ENCODE measurements around the gene FNTB. TPM values are rescaled to one million over a fixed set of nuclear protein-coding genes. Genes with fewer than 3 reads are reported as not detected.
"Not testable (repeated sequence)": the region's sequence is repeated elsewhere in the genome, so short reads cannot be mapped to it uniquely, and the experiment has no call there.

FNTB gene
- polyA plus RNA-seq, 5 donors = 24.4 to 32.6 (median 30.9) TPM

- no peak for DNase-seq
Observed at GRCh38 chr14:65084554-65085505, 98.1 kb downstream of the FNTB start.

- not testable (repeated sequence) for DNase-seq
Observed at GRCh38 chr14:65086686-65087085, 100.0 kb downstream of the FNTB start.

DNA sequence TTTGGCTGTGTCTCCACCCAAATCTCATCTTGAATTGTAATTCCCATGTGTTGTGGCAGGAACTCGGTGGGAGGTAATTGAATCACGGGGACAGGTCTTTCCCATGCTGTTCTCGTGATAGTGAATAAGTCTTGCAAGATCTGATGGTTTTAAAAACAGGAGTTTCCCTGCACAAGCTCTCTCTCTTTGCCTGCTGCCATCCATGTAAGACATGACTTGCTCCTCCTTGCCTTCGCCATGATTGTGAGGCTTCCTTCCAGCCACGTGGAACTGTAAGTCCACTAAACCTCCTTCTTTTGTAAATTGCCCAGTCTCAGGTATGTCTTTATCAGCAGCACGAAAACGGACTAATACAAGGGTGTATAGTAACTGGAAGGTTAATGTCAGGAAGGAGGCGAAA is 101.1 kb downstream of the FNTB start:
- DNase-seq = not testable (repeated sequence)

GRCh38 chr14:65092349-65092748 is 105.7 kb downstream of the FNTB start:
- DNase-seq = no peak

DNA sequence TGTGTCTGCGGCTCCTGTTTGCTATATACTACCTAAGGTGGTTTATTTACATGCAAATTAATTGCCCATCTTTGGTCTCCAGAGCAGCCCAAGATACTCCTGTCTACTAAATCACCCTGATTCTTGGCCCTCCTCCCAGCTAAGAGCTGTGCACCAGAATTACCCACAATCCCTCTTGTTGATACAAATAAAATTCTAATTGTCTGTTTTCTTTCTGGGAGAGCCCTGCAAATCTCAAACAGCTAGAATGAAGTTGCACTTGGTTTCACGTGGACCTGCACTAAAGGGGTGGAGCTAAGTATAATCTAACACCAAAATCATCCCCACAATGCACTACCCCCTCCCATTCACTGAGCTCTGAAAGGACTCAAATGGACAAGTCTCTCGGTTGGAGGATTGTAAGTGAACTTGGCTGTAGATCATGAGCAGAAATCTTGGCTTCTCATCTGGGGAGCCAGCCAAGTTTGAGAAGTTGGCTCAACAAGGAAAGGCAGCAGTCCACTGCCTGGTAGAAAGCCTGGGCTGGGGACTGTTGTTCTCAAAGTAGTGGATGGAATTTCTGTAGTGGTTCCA is 109.0 kb downstream of the FNTB start:
- peak; percentile 82 to 86 for DNase-seq

DNA sequence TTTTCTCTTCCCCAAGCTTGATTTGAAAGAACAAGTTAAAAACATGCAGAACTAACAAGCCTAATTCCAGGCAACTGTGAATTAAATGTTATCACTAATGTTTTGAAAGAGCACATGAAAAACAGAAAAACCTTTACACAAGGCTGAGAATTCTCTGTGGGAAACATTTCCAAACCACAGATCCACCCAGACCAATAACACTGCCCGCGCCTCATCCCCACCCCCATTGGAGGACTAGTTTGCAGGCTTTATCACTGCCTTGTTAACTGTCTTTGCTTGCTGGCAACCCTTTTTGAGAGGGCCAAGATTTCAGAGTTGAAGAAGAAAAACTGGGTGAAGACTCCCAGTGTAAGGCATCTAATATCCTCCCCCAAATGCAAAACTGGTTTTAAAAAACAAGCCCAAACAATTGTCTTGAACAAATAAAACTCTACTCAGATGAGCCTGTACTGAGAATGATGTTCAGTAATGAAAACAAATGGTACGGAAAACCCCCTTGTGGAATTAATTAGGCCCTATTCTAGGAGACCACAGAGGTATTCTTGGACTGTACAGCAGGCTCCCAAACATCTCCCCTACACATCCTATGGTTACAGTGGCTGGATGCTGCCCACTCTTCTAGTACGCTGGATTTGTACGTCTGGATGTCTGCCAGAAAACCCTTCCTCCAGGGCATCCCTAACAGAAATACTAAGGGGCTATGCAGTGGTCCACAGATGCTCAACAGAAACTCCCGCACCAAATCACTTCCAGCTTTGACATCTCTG is 109.8 kb downstream of the FNTB start:
- no peak for DNase-seq

DNA sequence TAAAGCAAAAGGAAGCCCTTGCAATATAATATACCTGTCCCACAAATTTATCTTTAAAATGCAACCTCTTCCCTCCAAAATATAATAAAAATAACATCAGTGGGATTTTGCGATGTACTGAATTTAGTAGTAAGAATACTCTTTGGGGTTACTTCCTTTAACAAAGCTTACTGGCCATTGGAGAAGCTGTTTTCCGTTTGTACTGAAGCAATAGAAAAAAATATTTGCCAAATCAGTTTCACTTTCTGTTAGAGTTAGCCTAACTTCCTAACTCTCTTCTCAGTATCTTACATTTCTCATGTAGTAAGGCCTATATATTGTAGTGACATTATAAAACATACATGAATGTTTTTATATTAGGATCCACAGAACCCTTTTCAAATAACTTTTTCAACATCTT is 111.9 kb downstream of the FNTB start:
- no peak for DNase-seq

DNA sequence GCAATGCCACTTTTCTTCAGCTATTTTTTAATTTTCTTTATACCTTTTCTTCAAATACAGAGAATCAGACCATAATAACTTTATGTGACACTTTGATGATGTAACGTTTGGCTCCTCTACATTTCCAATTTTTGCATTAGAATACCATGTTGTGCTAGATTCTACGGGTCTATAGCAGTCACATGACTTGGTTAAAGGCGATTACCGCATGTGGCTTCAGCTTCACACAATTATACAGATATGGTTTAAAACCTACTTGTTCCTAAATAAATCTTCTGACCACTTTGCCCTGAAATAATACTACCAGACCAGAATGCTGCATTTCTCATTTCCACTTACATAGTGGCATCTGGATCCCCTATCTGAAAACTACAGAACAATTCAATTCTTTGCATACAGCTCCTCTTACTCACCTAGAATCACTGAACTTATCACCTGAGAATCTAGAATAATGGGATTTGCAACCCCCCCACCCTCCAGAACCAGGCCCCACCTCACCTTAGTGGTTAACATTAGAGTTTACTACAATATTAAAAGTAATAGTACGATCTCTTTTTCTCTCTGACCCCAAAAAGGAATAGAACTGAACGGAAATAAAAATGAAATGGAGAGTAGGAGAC is 114.3 kb downstream of the FNTB start:
- no peak for DNase-seq

GRCh38 chr14:65101631-65102440 is 115.1 kb downstream of the FNTB start:
- peak in 1 of 2 donors; percentile 26 for DNase-seq

DNA sequence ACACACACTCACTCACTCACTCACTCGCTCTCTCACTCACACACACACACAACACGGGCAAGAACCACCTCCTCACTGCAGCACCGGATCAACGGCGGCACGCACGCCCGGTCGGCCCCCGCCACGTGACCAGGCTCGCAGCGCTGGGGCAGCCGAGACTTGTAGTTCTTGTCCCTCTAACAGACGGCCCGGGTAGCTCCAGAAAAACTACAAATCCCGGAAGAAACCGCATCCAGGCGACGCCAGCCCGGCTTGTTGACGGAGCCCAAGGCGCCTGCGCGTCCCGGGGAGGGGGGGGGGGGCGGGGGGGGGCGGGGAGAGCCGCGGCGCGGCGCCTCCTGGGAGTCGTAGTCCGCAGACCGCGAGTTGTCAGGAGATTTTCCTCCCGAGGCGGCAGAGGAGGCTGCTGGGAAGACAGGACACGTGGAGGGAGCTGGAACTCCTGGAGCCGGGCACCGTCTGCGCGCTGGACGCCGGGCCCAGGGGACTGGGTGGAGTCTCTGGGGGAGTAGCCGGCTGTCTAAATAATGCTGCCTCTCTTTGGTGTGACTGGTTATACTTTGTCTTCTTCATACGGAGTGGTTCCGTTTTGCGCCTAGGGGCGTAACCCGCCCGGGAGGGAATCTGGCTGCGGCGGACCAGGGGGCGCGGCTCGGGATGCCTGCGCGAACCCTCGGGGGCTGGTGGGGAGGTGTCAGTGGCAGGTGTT is 115.9 kb downstream of the FNTB start, which contains the start of gene MAX:
Gene MAX, minus strand, starts transcription at position 77 of the 709 bp plus-strand sequence. CDS start 178 bp downstream, outside the sequence.
- peak; percentile 94 to 96 for DNase-seq

GRCh38 chr14:65103150-65103760 is 116.6 kb downstream of the FNTB start:
- DNase-seq = no peak

DNA sequence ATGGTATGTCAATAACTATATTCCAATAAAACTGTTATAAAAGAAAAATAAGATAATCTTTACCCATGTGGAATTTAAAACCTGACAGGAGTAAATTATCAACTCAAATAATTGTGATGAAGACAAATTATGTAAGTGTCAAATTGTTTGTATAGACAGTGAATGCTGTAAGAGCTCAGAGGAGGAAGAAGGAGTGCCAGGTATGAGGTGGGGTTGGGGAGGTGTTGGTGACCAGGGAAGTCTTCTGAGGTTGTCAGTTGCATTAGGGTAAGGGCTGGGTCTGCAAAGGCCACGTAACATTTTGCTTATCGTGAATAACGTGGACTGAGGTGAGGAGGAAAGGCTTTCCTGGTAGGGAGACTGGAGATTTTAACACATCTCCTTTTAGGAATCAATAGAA is 118.1 kb downstream of the FNTB start:
- DNase-seq = no peak

DNA sequence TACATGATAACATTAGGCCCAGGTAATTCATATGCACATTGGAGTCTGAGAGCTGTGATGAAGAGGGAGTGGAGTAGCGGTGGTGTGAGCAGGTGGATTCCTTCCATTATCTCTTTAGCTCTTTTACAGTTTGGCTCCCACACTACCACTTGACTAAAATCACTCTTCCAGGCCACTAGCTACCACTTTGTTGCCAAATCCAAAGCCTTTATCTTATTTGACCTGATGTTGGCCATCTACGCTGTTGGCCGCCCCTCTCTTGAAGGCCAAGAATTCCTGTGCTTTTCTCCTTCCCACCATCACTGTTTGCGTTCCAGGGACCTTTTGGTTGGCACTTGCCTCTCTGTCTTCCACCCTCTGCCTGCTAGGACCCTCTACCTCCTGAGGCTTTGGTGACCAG is 119.6 kb downstream of the FNTB start:
- no peak for DNase-seq

- no peak for DNase-seq
Observed at GRCh38 chr14:65106736-65107135, 120.0 kb downstream of the FNTB start.

DNA sequence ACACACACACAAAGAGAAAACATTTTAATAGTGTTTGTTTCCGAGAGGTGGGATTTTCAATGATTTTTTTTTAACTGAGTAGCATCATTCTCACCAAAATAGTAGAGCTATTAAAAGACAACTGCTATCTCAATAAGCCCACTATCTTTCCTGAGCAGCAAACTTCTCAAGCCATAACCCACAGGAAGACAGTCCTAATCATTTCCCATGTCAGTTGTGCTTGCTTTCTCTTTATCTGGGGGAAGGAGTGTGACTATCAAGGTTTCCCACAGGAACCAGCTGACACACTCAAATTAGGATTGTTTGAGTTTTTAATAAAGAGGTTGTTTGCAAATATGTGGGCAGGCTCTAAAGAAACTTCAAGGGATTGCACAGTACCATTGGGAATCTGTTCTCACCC is 120.5 kb downstream of the FNTB start:
- no peak for DNase-seq

DNA sequence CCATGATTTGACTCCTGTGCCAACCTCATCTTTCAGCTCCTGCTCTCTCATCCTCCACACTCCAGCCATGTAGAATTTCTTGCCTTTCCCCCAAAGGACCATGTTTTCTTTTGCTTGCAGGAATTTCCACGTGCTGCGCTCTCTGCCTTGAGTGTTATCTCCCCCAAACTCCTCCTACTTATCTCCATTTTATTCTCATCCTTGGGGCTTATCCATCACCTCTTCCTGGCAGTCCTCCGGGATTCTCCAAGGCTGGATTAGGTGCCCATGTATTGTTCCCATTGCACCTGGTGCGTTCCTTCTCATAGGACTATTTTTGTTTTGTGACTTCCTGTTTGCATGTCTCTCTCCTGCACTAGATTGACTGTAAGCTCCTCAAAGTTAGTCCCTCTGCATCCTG is 122.7 kb downstream of the FNTB start:
- DNase-seq = no peak

DNA sequence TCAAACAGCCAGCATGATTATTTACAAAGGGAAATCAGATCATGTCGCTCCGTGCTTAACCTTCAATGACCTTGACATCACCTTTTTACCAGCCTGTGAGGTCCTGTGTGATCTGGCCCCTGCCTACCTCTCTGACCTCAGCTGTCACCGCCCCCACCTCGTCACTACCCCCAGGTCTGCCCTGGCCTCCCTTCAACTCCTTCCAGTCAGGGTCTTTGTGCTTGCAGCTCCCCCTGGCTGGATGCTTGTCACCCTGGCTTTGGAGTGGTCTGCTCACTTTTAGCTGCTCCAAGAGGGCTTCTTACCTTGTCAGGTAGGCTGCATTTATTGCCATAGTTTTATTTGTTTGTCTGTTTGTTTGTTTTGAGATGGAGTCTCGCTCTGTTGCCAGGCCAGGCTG is 123.8 kb downstream of the FNTB start:
- DNase-seq = no peak
